Measurements from ENCODE around the gene MTUS2. TPM values are rescaled to one million over a fixed set of nuclear protein-coding genes. Genes with fewer than 3 reads are reported as not detected.

Gene MTUS2
- total RNA-seq, 1 experiment from 2014 or later: 0.17 TPM

GRCh38 chr13:28831117-28831516 is 11.0 kb downstream of the MTUS2 start:
- Histone ChIP-seq H3K27me3 (ENCODE audit: control insufficient read depth, insufficient read depth, low read length) (no peaks in the 10 kb centered on the region), H3K36me3 (replicated peaks; ENCODE audit: control insufficient read depth, insufficient read depth, low read length) (no peaks in the 10 kb centered on the region), H3K4me3 (ENCODE audit: insufficient read depth, low read depth, low read length) (no peak overlapping the region)
- no peak for DNase-seq

GRCh38 chr13:28837111-28837510 is 17.0 kb downstream of the MTUS2 start:
- Histone ChIP-seq H3K27me3 (ENCODE audit: control insufficient read depth, insufficient read depth, low read length) (no peaks in the 10 kb centered on the region), H3K4me3 (ENCODE audit: insufficient read depth, low read depth, low read length) (no peak overlapping the region), H3K36me3 (replicated peaks; ENCODE audit: control insufficient read depth, insufficient read depth, low read length) (no peaks in the 10 kb centered on the region)
- no peak for DNase-seq

- Histone ChIP-seq H3K27me3 (ENCODE audit: control insufficient read depth, insufficient read depth, low read length) (no peaks in the 10 kb centered on the region), H3K36me3 (replicated peaks; ENCODE audit: control insufficient read depth, insufficient read depth, low read length) (no peaks in the 10 kb centered on the region), H3K4me3 (ENCODE audit: insufficient read depth, low read depth, low read length) (no peak overlapping the region)
- no peak for DNase-seq
Observed at GRCh38 chr13:28843639-28844038, 23.5 kb downstream of the MTUS2 start.

- Histone ChIP-seq H3K36me3 (replicated peaks; ENCODE audit: control insufficient read depth, insufficient read depth, low read length) (no peaks in the 10 kb centered on the region), H3K27me3 (ENCODE audit: control insufficient read depth, insufficient read depth, low read length) (no peaks in the 10 kb centered on the region), H3K4me3 (ENCODE audit: insufficient read depth, low read depth, low read length) (no peak overlapping the region)
- DNase-seq: no peak
Observed at GRCh38 chr13:28849441-28849840, 29.3 kb downstream of the MTUS2 start.

GRCh38 chr13:28850226-28850625 is 30.1 kb downstream of the MTUS2 start:
- no peak for DNase-seq
- Histone ChIP-seq H3K27me3 (ENCODE audit: control insufficient read depth, insufficient read depth, low read length) (no peaks in the 10 kb centered on the region), H3K36me3 (replicated peaks; ENCODE audit: control insufficient read depth, insufficient read depth, low read length) (no peaks in the 10 kb centered on the region), H3K4me3 (ENCODE audit: insufficient read depth, low read depth, low read length) (no peak overlapping the region)

GRCh38 chr13:28851422-28851821 is 31.3 kb downstream of the MTUS2 start:
- no peak for DNase-seq
- Histone ChIP-seq H3K4me3 (ENCODE audit: insufficient read depth, low read depth, low read length) (no peak overlapping the region), H3K36me3 (replicated peaks; ENCODE audit: control insufficient read depth, insufficient read depth, low read length) (no peaks in the 10 kb centered on the region), H3K27me3 (ENCODE audit: control insufficient read depth, insufficient read depth, low read length) (no peaks in the 10 kb centered on the region)

- Histone ChIP-seq H3K36me3 (replicated peaks; ENCODE audit: control insufficient read depth, insufficient read depth, low read length) (no peaks in the 10 kb centered on the region), H3K27me3 (ENCODE audit: control insufficient read depth, insufficient read depth, low read length) (no peaks in the 10 kb centered on the region), H3K4me3 (ENCODE audit: insufficient read depth, low read depth, low read length) (no peak overlapping the region)
- DNase-seq: peak; percentile 53
Observed at GRCh38 chr13:28854657-28855056, 34.5 kb downstream of the MTUS2 start.

GRCh38 chr13:28856287-28856686 is 36.1 kb downstream of the MTUS2 start:
- Histone ChIP-seq H3K4me3 (ENCODE audit: insufficient read depth, low read depth, low read length) (no peak overlapping the region), H3K27me3 (ENCODE audit: control insufficient read depth, insufficient read depth, low read length) (no peaks in the 10 kb centered on the region)
- DNase-seq: no peak

GRCh38 chr13:28859069-28859468 is 38.9 kb downstream of the MTUS2 start:
- no peak for DNase-seq
- no peaks in the 10 kb centered on the region for H3K27me3 ChIP-seq (ENCODE audit: control insufficient read depth, insufficient read depth, low read length)
- H3K4me3 ChIP-seq (ENCODE audit: insufficient read depth, low read depth, low read length): no peak overlapping the region
- H3K36me3 ChIP-seq (replicated peaks; ENCODE audit: control insufficient read depth, insufficient read depth, low read length): no peaks in the 10 kb centered on the region

More at GRCh38 chr13:28856287-28856686, 36.1 kb downstream of the MTUS2 start:
- H3K36me3 ChIP-seq (replicated peaks; ENCODE audit: control insufficient read depth, insufficient read depth, low read length): no peaks in the 10 kb centered on the region

- Histone ChIP-seq H3K27me3 (ENCODE audit: control insufficient read depth, insufficient read depth, low read length) (no peaks in the 10 kb centered on the region), H3K36me3 (replicated peaks; ENCODE audit: control insufficient read depth, insufficient read depth, low read length) (no peaks in the 10 kb centered on the region), H3K4me3 (ENCODE audit: insufficient read depth, low read depth, low read length) (no peak overlapping the region)
- DNase-seq: no peak
Observed at GRCh38 chr13:28859717-28860116, 39.6 kb downstream of the MTUS2 start.

- DNase-seq: no peak
- H3K27me3 ChIP-seq (ENCODE audit: control insufficient read depth, insufficient read depth, low read length): no peaks in the 10 kb centered on the region
- H3K4me3 ChIP-seq (ENCODE audit: insufficient read depth, low read depth, low read length): no peak overlapping the region
- no peaks in the 10 kb centered on the region for H3K36me3 ChIP-seq (replicated peaks; ENCODE audit: control insufficient read depth, insufficient read depth, low read length)
Observed at GRCh38 chr13:28864544-28864943, 44.4 kb downstream of the MTUS2 start.

GRCh38 chr13:28865149-28865744 is 45.1 kb downstream of the MTUS2 start:
- H3K36me3 ChIP-seq (replicated peaks; ENCODE audit: control insufficient read depth, insufficient read depth, low read length): no peaks in the 10 kb centered on the region
- no peaks in the 10 kb centered on the region for H3K27me3 ChIP-seq (ENCODE audit: control insufficient read depth, insufficient read depth, low read length)
- no peak for DNase-seq
- no peak overlapping the region for H3K4me3 ChIP-seq (ENCODE audit: insufficient read depth, low read depth, low read length)

- no peak for DNase-seq
- Histone ChIP-seq H3K4me3 (ENCODE audit: insufficient read depth, low read depth, low read length) (no peak overlapping the region), H3K27me3 (ENCODE audit: control insufficient read depth, insufficient read depth, low read length) (no peaks in the 10 kb centered on the region), H3K36me3 (replicated peaks; ENCODE audit: control insufficient read depth, insufficient read depth, low read length) (no peaks in the 10 kb centered on the region)
Observed at GRCh38 chr13:28865951-28866350, 45.8 kb downstream of the MTUS2 start.

GRCh38 chr13:28866932-28867331 is 46.8 kb downstream of the MTUS2 start:
- H3K4me3 ChIP-seq (ENCODE audit: insufficient read depth, low read depth, low read length): no peak overlapping the region
- no peaks in the 10 kb centered on the region for H3K36me3 ChIP-seq (replicated peaks; ENCODE audit: control insufficient read depth, insufficient read depth, low read length)
- no peak for DNase-seq
- H3K27me3 ChIP-seq (ENCODE audit: control insufficient read depth, insufficient read depth, low read length): no peaks in the 10 kb centered on the region

- no peaks in the 10 kb centered on the region for H3K27me3 ChIP-seq (ENCODE audit: control insufficient read depth, insufficient read depth, low read length)
- no peak overlapping the region for H3K4me3 ChIP-seq (ENCODE audit: insufficient read depth, low read depth, low read length)
- no peaks in the 10 kb centered on the region for H3K36me3 ChIP-seq (replicated peaks; ENCODE audit: control insufficient read depth, insufficient read depth, low read length)
- no peak for DNase-seq
Observed at GRCh38 chr13:28867564-28867963, 47.4 kb downstream of the MTUS2 start.

Data from H7 (cell line).